Mammary epithelial cell (primary cell): Measurements from ENCODE around the gene OBI1.

Experiments used
- EZH2 ChIP-seq: IDR thresholded peaks from 2 replicates; pipeline ENCODE4 v1.6.1; 2012; ENCODE audit warnings: low read length, inconsistent platforms, borderline replicate concordance
- TF ChIP-seq, protein P1 (sequence below), 2 donors: IDR thresholded peaks in 1 of 2; conservative IDR thresholded peaks in 1 of 2; 2 replicates each; pipeline ENCODE4 v1.5.1; 2011 to 2012; ENCODE audit warnings: inconsistent platforms in 2 of 2, low read length in 2 of 2, mild to moderate bottlenecking in 2 of 2, control low read depth in 1 of 2, low read depth in 1 of 2; ENCODE audit not compliant: insufficient read depth in 1 of 2; ENCODE audit errors: extremely low read depth in 1 of 2

DNA sequence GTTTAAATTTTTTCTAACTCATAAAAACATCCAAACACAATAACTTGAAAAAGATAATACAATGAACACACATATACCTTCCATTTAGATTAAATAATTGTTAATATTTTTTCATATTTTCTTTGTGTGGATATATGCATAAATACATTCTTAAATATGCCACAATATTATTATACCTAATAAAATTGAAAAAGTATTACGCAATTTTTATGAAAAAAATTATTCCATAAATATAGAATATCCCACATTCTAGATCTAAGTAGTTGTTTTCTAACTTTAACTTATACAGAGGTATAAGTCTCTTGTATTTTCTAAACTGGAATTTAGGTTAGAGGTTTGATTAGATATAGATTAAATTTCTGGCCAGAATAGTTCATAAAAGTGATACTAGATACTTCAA, 89.9 kb downstream of the OBI1 start:
- TF ChIP-seq, protein P1, sequence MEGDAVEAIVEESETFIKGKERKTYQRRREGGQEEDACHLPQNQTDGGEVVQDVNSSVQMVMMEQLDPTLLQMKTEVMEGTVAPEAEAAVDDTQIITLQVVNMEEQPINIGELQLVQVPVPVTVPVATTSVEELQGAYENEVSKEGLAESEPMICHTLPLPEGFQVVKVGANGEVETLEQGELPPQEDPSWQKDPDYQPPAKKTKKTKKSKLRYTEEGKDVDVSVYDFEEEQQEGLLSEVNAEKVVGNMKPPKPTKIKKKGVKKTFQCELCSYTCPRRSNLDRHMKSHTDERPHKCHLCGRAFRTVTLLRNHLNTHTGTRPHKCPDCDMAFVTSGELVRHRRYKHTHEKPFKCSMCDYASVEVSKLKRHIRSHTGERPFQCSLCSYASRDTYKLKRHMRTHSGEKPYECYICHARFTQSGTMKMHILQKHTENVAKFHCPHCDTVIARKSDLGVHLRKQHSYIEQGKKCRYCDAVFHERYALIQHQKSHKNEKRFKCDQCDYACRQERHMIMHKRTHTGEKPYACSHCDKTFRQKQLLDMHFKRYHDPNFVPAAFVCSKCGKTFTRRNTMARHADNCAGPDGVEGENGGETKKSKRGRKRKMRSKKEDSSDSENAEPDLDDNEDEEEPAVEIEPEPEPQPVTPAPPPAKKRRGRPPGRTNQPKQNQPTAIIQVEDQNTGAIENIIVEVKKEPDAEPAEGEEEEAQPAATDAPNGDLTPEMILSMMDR (conservative IDR thresholded peaks at IDR 0.05 in 1 of 2, IDR thresholded peaks at IDR 0.05 in 1 of 2; ENCODE audit: extremely low read depth in 1 of 2, insufficient read depth in 1 of 2, low read depth in 1 of 2, low read length in 2 of 2) = no peak
- no peak for TF ChIP-seq EZH2
